GM12878 (cell line): Measurements from ENCODE around the gene FRMPD2. TPM values are rescaled to one million over a fixed set of nuclear protein-coding genes. Genes with fewer than 3 reads are reported as not detected.
A peak's percentile ranks its signal among the peaks of the same experiment; 100 is the strongest.

Experiments
- ATF2 ChIP-seq: IDR thresholded peaks from 2 replicates; pipeline ENCODE4 v1.6.1; 2012; ENCODE audit warnings: low read length, inconsistent platforms
- BMI1 ChIP-seq: fragments of 450-650 bp; IDR thresholded peaks from 2 replicates; pipeline ENCODE4 v1.6.1; 2016; ENCODE audit warnings: mild to moderate bottlenecking, moderate library complexity, borderline replicate concordance
- CBX5 ChIP-seq: sonication (generic); IDR thresholded peaks from 2 replicates; pipeline ENCODE4 v1.6.1; 2016; ENCODE audit warnings: low read depth, moderate library complexity, mild to moderate bottlenecking, inconsistent platforms
- CREB1 ChIP-seq: IDR thresholded peaks from 2 replicates; pipeline ENCODE4 v1.6.1; 2012; ENCODE audit warnings: low read depth, mild to moderate bottlenecking, inconsistent platforms
- EED ChIP-seq: sonication (generic); IDR thresholded peaks from 2 replicates; pipeline ENCODE4 v1.6.1; 2016; ENCODE audit warnings: antibody characterized with exemption, low read depth
- ELK1 ChIP-seq: IDR thresholded peaks from 2 replicates; pipeline ENCODE4 v1.6.1; 2012; ENCODE audit warnings: low read depth, low read length, improper control_type of control experiment
- ESRRA ChIP-seq: IDR thresholded peaks from 2 replicates; pipeline ENCODE4 v1.6.1; 2012; ENCODE audit warnings: mild to moderate bottlenecking, low read length, improper control_type of control experiment
- HDAC2 ChIP-seq: fragments of 200-600 bp; sonication (generic); IDR thresholded peaks from 2 replicates; pipeline ENCODE4 v1.6.1; 2017
- HDAC6 ChIP-seq: fragments of 200-600 bp; sonication (generic); IDR thresholded peaks from one replicate; pipeline ENCODE4 v1.8.0; 2017; ENCODE audit warnings: antibody characterized with exemption; ENCODE audit not compliant: unreplicated experiment
- MTA2 ChIP-seq: fragments of 450-650 bp; IDR thresholded peaks from 2 replicates; pipeline ENCODE4 v1.6.1; 2016; ENCODE audit warnings: low read depth, mild to moderate bottlenecking, moderate library complexity
- MXI1 ChIP-seq: fragments of 150-350 bp; IDR thresholded peaks from 2 replicates; pipeline ENCODE4 v1.6.1; 2011; ENCODE audit warnings: low read depth, mild to moderate bottlenecking, inconsistent platforms, low read length, improper control_type of control experiment
- MYC ChIP-seq: IDR thresholded peaks from 2 replicates; pipeline ENCODE4 v1.6.1; 2011; ENCODE audit warnings: mild to moderate bottlenecking, low read length, moderate library complexity, inconsistent platforms; ENCODE audit not compliant: insufficient read depth, insufficient replicate concordance, insufficient read length, severe bottlenecking
- NFYB ChIP-seq: IDR thresholded peaks from 2 replicates; pipeline ENCODE4 v1.6.1; 2011; ENCODE audit warnings: low read depth, mild to moderate bottlenecking, low read length, improper control_type of control experiment, moderate library complexity; ENCODE audit not compliant: insufficient read depth
- POLR2AphosphoS2 ChIP-seq: IDR thresholded peaks from 2 replicates; pipeline ENCODE4 v1.6.1; 2011; ENCODE audit warnings: low read depth, mild to moderate bottlenecking, low read length, improper control_type of control experiment, moderate library complexity
- RB1 ChIP-seq: fragments of 450-650 bp; formaldehyde crosslinking; IDR thresholded peaks from 2 replicates; pipeline ENCODE4 v1.6.1; 2017; ENCODE audit warnings: mild to moderate bottlenecking, borderline replicate concordance
- SKIL ChIP-seq: fragments of 450-650 bp; IDR thresholded peaks from 2 replicates; pipeline ENCODE4 v1.6.1; 2017; ENCODE audit warnings: mild to moderate bottlenecking, low read depth, inconsistent platforms; ENCODE audit not compliant: poor library complexity, severe bottlenecking
- SRF ChIP-seq, 2 experiments: IDR thresholded peaks; 2 replicates each; pipeline ENCODE4 v1.6.1; 2011; ENCODE audit warnings: low read depth in 2 of 2, low read length in 2 of 2, mild to moderate bottlenecking in 1 of 2, moderate library complexity in 1 of 2
- SUZ12 ChIP-seq: fragments of 200-600 bp; sonication (generic); IDR thresholded peaks from one replicate; pipeline ENCODE4 v1.6.1; 2018; ENCODE audit warnings: antibody characterized with exemption, mild to moderate bottlenecking; ENCODE audit not compliant: unreplicated experiment
- TARDBP ChIP-seq: IDR thresholded peaks from 2 replicates; pipeline ENCODE4 v1.6.1; 2016; ENCODE audit warnings: borderline replicate concordance
- YBX1 ChIP-seq: fragments of 450-650 bp; IDR thresholded peaks from 2 replicates; pipeline ENCODE4 v1.6.1; 2016; ENCODE audit warnings: antibody characterized with exemption
- ZBED1 ChIP-seq: IDR thresholded peaks from 2 replicates; pipeline ENCODE4 v1.6.1; 2016; ENCODE audit warnings: borderline replicate concordance
- ZSCAN29 ChIP-seq: fragments of 450-650 bp; IDR thresholded peaks from 2 replicates; pipeline ENCODE4 v1.6.1; 2017; ENCODE audit warnings: mild to moderate bottlenecking, moderate library complexity
- polyA plus RNA-seq, 11 experiments: library from polyadenylated mRNA; depleted of rRNA in 4 of 11; unstranded in 6 of 11; stranded (reverse) in 5 of 11; fragments of >200 nt; fragmentation: Nextera tagmentation in 4 of 11; fragmentation: Illumina TruSeq in 1 of 11; extraction: Ambion mirVana in 4 of 11; extraction: Trizol in 1 of 11; gene quantifications; 1 replicate in 1 of 11; 2 replicates in 10 of 11; pipeline versions ENCODE4 v1.2.1 to v1.2.3, GENCODE V29; 2011 to 2016; ENCODE audit warnings: inconsistent platforms in 2 of 11, missing spikeins in 2 of 11, low read depth in 1 of 11
- total RNA-seq, 4 experiments: library from RNA; depleted of rRNA in 3 of 4; stranded (reverse); fragments of >200 nt in 3 of 4; fragmentation: Illumina TruSeq in 1 of 4; extraction: Trizol in 1 of 4; gene quantifications; 2 replicates each; pipeline versions ENCODE4 v1.2.1 to v1.2.3, GENCODE V29; 2013 to 2021
- TF ChIP-seq, protein P1 (sequence below): IDR thresholded peaks from 2 replicates; pipeline ENCODE4 v1.6.1; 2011; ENCODE audit warnings: low read depth, mild to moderate bottlenecking, low read length, moderate library complexity, borderline replicate concordance; ENCODE audit errors: extremely low read depth
- TF ChIP-seq, protein P2 (sequence below): fragments of 450-650 bp; IDR thresholded peaks from 2 replicates; pipeline ENCODE4 v1.6.1; 2017; ENCODE audit warnings: mild to moderate bottlenecking
- TF ChIP-seq, protein P3 (sequence below): IDR thresholded peaks from 2 replicates; pipeline ENCODE4 v1.6.1; 2012; ENCODE audit warnings: low read depth, low read length, improper control_type of control experiment

The FRMPD2 gene
- total and polyA plus RNA-seq, 10 of the 15 experiments (the other 5 are each of a cell fraction or from before 2014, with no cell fraction given): 0.38 to 5.7 (median 1.4) TPM

- TF ChIP-seq MXI1 (no peak), ESRRA (no peak), ZSCAN29 (no peak), SKIL (peak; percentile 72), POLR2AphosphoS2 (no peak), CREB1 (peak; percentile 40; the same call in 1 of the 2 replicates), TARDBP (no peak), ATF2 (peak; percentile 86), ELK1 (no peak), YBX1 (peak; percentile 92), HDAC6 (no peak), MTA2 (peak; percentile 86), SUZ12 (no peak), ZBED1 (no peak), EED (peak; percentile 80), HDAC2 (no peak), SRF (IDR thresholded peaks at IDR 0.05; ENCODE audit: low read depth in 2 of 2, low read length in 2 of 2) (no peak), BMI1 (no peak; the same call in 1 of the 2 replicates), CBX5 (no peak), NFYB (no peak), RB1 (no peak; the same call in 1 of the 2 replicates), MYC (no peak)
- TF ChIP-seq, protein P1, sequence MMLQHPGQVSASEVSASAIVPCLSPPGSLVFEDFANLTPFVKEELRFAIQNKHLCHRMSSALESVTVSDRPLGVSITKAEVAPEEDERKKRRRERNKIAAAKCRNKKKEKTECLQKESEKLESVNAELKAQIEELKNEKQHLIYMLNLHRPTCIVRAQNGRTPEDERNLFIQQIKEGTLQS: no peak
- TF ChIP-seq, protein P2, sequence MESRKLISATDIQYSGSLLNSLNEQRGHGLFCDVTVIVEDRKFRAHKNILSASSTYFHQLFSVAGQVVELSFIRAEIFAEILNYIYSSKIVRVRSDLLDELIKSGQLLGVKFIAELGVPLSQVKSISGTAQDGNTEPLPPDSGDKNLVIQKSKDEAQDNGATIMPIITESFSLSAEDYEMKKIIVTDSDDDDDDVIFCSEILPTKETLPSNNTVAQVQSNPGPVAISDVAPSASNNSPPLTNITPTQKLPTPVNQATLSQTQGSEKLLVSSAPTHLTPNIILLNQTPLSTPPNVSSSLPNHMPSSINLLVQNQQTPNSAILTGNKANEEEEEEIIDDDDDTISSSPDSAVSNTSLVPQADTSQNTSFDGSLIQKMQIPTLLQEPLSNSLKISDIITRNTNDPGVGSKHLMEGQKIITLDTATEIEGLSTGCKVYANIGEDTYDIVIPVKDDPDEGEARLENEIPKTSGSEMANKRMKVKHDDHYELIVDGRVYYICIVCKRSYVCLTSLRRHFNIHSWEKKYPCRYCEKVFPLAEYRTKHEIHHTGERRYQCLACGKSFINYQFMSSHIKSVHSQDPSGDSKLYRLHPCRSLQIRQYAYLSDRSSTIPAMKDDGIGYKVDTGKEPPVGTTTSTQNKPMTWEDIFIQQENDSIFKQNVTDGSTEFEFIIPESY: no peak
- TF ChIP-seq, protein P3, sequence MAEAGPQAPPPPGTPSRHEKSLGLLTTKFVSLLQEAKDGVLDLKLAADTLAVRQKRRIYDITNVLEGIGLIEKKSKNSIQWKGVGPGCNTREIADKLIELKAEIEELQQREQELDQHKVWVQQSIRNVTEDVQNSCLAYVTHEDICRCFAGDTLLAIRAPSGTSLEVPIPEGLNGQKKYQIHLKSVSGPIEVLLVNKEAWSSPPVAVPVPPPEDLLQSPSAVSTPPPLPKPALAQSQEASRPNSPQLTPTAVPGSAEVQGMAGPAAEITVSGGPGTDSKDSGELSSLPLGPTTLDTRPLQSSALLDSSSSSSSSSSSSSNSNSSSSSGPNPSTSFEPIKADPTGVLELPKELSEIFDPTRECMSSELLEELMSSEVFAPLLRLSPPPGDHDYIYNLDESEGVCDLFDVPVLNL: no peak
Measured at GRCh38 chr10:48285710-48286109, 11.2 kb upstream of the FRMPD2 start (continued).
